Measurements from ENCODE around the gene CYP1A2. TPM values are rescaled to one million over a fixed set of nuclear protein-coding genes. Genes with fewer than 3 reads are reported as not detected.

CYP1A2 gene
- total RNA-seq, 1 donor: not detected

DNA sequence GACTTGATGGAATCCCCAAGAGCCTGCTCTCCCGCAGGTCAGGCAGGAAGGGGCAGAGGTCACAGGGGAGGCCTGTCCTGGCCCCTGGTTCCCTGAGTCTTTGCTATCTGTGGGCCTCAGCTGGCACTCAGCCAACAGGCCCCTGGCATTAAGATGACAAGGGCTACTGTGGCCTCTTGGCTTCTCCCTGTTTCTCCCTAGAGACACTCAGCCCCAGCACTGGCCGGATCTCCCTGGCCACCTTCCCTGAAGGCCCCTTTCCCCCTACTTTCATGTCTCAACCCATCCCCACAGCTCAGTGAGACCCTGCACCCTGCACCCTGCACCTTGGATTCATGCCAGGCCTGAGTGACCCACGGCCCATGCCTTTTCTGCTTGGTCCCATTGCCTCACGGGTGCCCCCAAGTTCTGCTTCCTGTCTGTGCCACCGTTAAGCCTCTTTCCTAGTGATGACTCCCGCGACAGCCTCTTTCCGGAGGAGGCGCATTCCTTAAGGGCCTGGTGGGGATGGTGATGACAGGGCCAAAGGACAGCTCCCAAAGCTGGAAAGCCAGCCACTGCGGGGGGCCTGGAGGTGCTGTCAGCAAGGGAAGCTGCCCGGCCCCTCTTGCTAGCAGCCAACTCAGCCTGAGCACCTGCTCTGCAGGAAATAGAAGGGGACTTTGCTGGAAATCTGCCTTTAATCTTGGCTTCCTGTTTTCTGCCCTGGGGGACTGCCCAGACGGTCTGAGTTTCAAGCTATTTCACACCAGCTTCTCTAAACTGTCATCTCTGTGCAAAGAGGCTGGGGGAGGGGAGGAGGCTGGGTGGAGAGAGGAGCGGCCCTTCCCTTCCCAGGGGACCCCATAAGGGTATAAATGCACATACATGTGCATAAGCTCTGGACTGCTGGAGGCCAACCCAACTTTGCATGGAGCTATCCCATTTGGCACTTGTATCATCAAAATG lies 28.4 kb downstream of the CYP1A2 start:
- no peak overlapping the region for H3K4me3 ChIP-seq (ENCODE audit: low read depth, low read length)
- TF ChIP-seq CTCF (IDR thresholded peaks at IDR 0.05; ENCODE audit: insufficient read depth, low read depth, low read length): no peak
- no peak for DNase-seq (ENCODE audit: low read depth)

- H3K4me3 ChIP-seq (ENCODE audit: low read depth, low read length): no peak overlapping the region
- TF ChIP-seq CTCF (IDR thresholded peaks at IDR 0.05; ENCODE audit: insufficient read depth, low read depth, low read length): no peak
- no peak for DNase-seq (ENCODE audit: low read depth)
These were observed 29.3 kb downstream of the CYP1A2 start for GRCh38 chr15:74777769-74778598.

DNA sequence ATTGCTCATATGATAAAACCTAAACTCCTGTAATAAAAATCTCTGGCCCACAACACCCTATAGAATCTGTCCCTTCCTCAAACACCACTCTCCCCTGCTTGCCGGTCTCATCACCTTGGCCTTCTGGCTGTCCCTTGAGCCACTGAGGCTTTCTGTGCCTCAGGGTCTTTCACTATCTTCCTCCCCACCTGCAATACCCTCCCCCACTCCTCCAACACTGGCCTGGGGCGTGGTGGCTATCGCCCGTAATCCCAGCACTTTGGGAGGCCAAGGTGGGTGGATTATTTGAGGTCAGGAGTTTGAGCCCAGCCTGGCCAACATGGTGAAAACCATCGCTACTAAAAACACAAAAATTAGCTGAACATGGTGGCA lies 29.9 kb downstream of the CYP1A2 start:
- no peak overlapping the region for H3K4me3 ChIP-seq (ENCODE audit: low read depth, low read length)
- no peak for DNase-seq (ENCODE audit: low read depth)
- TF ChIP-seq CTCF (IDR thresholded peaks at IDR 0.05; ENCODE audit: insufficient read depth, low read depth, low read length): no peak

DNA sequence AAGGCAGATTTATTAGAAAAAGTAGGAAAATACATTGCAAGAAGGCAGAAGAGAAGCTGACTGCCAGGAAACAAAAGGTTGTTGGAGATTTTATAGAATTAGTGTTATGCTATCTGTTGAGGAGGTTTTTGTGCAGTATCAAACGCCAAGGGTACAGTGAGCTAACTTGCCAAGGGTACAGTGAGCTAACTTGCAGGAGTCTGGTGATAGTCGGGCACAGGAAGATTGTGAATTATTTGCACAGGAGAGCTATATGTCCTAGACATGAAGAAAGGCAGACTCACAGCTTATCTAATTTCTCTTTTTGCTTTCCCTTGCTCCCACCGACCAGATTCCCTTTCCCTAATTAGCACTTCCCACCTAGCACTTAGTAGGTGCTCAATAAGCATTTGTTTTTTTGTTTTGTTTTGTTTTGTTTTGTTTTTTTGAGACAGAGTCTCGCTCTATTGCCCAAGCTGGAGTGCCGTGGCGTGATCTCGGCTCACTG lies 30.6 kb downstream of the CYP1A2 start:
- TF ChIP-seq CTCF (IDR thresholded peaks at IDR 0.05; ENCODE audit: insufficient read depth, low read depth, low read length): no peak
- no peak overlapping the region for H3K4me3 ChIP-seq (ENCODE audit: low read depth, low read length)

GRCh38 chr15:74780523-74781430 lies 32.1 kb downstream of the CYP1A2 start:
- DNase-seq (ENCODE audit: low read depth): peak; percentile 66
- no peak overlapping the region for H3K4me3 ChIP-seq (ENCODE audit: low read depth, low read length)
- no peak for TF ChIP-seq CTCF (IDR thresholded peaks at IDR 0.05; ENCODE audit: insufficient read depth, low read depth, low read length)

More for the DNA sequence above, 30.6 kb downstream of the CYP1A2 start:
- DNase-seq (ENCODE audit: low read depth): no peak
